Measurements from ENCODE around the gene CLDN6. TPM values are rescaled to one million over a fixed set of nuclear protein-coding genes. Genes with fewer than 3 reads are reported as not detected.

Gene CLDN6
- total and polyA plus RNA-seq, 2 donors (not counting 1 experiment from before 2014, with no cell fraction given), result 0.03 TPM; not detected in 1

- no peaks in the 10 kb centered on the region for H3K27me3 ChIP-seq (ENCODE audit: control insufficient read depth, insufficient read depth, low read length)
- H4K20me1 ChIP-seq (ENCODE audit: control insufficient read depth, extremely low read depth, insufficient read depth, low read length), result no peaks in the 10 kb centered on the region
- H3K79me2 ChIP-seq (ENCODE audit: control insufficient read depth, insufficient read depth, low read length), result no peaks in the 10 kb centered on the region
- no peak overlapping the region for H3K4me2 ChIP-seq (ENCODE audit: extremely low read depth, insufficient read depth, low read length)
- TF ChIP-seq EZH2 (IDR thresholded peaks at IDR 0.05; ENCODE audit: low read length, missing control alignments) (no peak), CTCF (conservative IDR thresholded peaks at IDR 0.05 in 1 of 2, IDR thresholded peaks at IDR 0.05 in 1 of 2; ENCODE audit: low read depth in 1 of 2, low read length in 2 of 2) (no peak)
- H3K36me3 ChIP-seq (ENCODE audit: control insufficient read depth, insufficient read depth, low read length), result no peaks in the 10 kb centered on the region
- peaks cover 3% of the 10 kb centered on the region for H3K4me1 ChIP-seq (ENCODE audit: control insufficient read depth, extremely low read depth, insufficient read depth, low read length)
- no peak overlapping the region for H3K9ac ChIP-seq (ENCODE audit: insufficient read depth, low read length)
- H3K27ac ChIP-seq (ENCODE audit: insufficient read depth, low read length), result no peak overlapping the region
- DNase-seq (ENCODE audit: low read depth in 2 of 2), result no peak
- H2AFZ ChIP-seq (ENCODE audit: low read length), result no peak overlapping the region
- no peak overlapping the region for H3K4me3 ChIP-seq (replicated peaks in 1 of 4; ENCODE audit: control extremely low read depth in 1 of 4, insufficient read depth in 1 of 4, low read depth in 3 of 4, low read length in 4 of 4)
- no peaks in the 10 kb centered on the region for H3K9me3 ChIP-seq (ENCODE audit: control insufficient read depth, insufficient read depth, low read depth, low read length)
Measured at GRCh38 chr16:3060339-3061127, 42.5 kb upstream of the CLDN6 start.

GRCh38 chr16:3059723-3060242 lies 41.8 kb upstream of the CLDN6 start:
- Histone ChIP-seq H3K27me3 (ENCODE audit: control insufficient read depth, insufficient read depth, low read length) (no peaks in the 10 kb centered on the region), H4K20me1 (ENCODE audit: control insufficient read depth, extremely low read depth, insufficient read depth, low read length) (no peaks in the 10 kb centered on the region), H3K4me1 (ENCODE audit: control insufficient read depth, extremely low read depth, insufficient read depth, low read length) (no peaks in the 10 kb centered on the region), H3K9ac (ENCODE audit: insufficient read depth, low read length) (no peak overlapping the region), H3K27ac (ENCODE audit: insufficient read depth, low read length) (peak overlapping the region; percentile 21), H3K4me3 (replicated peaks in 1 of 4; ENCODE audit: control extremely low read depth in 1 of 4, insufficient read depth in 1 of 4, low read depth in 3 of 4, low read length in 4 of 4) (peak overlapping the region in 3 of 4 experiments; percentile 28 to 80 (median 41)), H3K36me3 (ENCODE audit: control insufficient read depth, insufficient read depth, low read length) (no peaks in the 10 kb centered on the region), H3K4me2 (ENCODE audit: extremely low read depth, insufficient read depth, low read length) (peak overlapping the region; percentile 77), H3K9me3 (ENCODE audit: control insufficient read depth, insufficient read depth, low read depth, low read length) (no peaks in the 10 kb centered on the region), H2AFZ (ENCODE audit: low read length) (peak overlapping the region; percentile 80), H3K79me2 (ENCODE audit: control insufficient read depth, insufficient read depth, low read length) (no peaks in the 10 kb centered on the region)
- DNase-seq (ENCODE audit: low read depth in 2 of 2), result no peak
- TF ChIP-seq CTCF (conservative IDR thresholded peaks at IDR 0.05 in 1 of 2, IDR thresholded peaks at IDR 0.05 in 1 of 2; ENCODE audit: low read depth in 1 of 2, low read length in 2 of 2) (no peak), EZH2 (IDR thresholded peaks at IDR 0.05; ENCODE audit: low read length, missing control alignments) (no peak)

GRCh38 chr16:3059041-3059722 lies 41.2 kb upstream of the CLDN6 start:
- no peaks in the 10 kb centered on the region for H3K36me3 ChIP-seq (ENCODE audit: control insufficient read depth, insufficient read depth, low read length)
- DNase-seq (ENCODE audit: low read depth in 2 of 2), result peak; percentile 75 to 79
- peak overlapping the region; percentile 54 to 87 (median 79) for H3K4me3 ChIP-seq (replicated peaks in 1 of 4; ENCODE audit: control extremely low read depth in 1 of 4, insufficient read depth in 1 of 4, low read depth in 3 of 4, low read length in 4 of 4)
- TF ChIP-seq CTCF (conservative IDR thresholded peaks at IDR 0.05 in 1 of 2, IDR thresholded peaks at IDR 0.05 in 1 of 2; ENCODE audit: low read depth in 1 of 2, low read length in 2 of 2) (peak; percentile 29 to 69), EZH2 (IDR thresholded peaks at IDR 0.05; ENCODE audit: low read length, missing control alignments) (no peak)
- no peaks in the 10 kb centered on the region for H3K27me3 ChIP-seq (ENCODE audit: control insufficient read depth, insufficient read depth, low read length)
- peak overlapping the region; percentile 80 for H2AFZ ChIP-seq (ENCODE audit: low read length)
- peak overlapping the region; percentile 96 for H3K4me2 ChIP-seq (ENCODE audit: extremely low read depth, insufficient read depth, low read length)
- H4K20me1 ChIP-seq (ENCODE audit: control insufficient read depth, extremely low read depth, insufficient read depth, low read length), result no peaks in the 10 kb centered on the region
- no peaks in the 10 kb centered on the region for H3K79me2 ChIP-seq (ENCODE audit: control insufficient read depth, insufficient read depth, low read length)
- no peaks in the 10 kb centered on the region for H3K4me1 ChIP-seq (ENCODE audit: control insufficient read depth, extremely low read depth, insufficient read depth, low read length)
- H3K27ac ChIP-seq (ENCODE audit: insufficient read depth, low read length), result peak overlapping the region; percentile 43
- peak overlapping the region; percentile 69 for H3K9ac ChIP-seq (ENCODE audit: insufficient read depth, low read length)
- no peaks in the 10 kb centered on the region for H3K9me3 ChIP-seq (ENCODE audit: control insufficient read depth, insufficient read depth, low read depth, low read length)
